HG03196 (cell line): ENCODE measurements around the gene ERVMER34-1.

Source experiments
- ATAC-seq: cut with Tn5 transposase; IDR thresholded peaks from one replicate; pipeline ENCODE4 v1.9.1; 2021; ENCODE audit not compliant: unreplicated experiment

ERVMER34-1 gene, protein sequence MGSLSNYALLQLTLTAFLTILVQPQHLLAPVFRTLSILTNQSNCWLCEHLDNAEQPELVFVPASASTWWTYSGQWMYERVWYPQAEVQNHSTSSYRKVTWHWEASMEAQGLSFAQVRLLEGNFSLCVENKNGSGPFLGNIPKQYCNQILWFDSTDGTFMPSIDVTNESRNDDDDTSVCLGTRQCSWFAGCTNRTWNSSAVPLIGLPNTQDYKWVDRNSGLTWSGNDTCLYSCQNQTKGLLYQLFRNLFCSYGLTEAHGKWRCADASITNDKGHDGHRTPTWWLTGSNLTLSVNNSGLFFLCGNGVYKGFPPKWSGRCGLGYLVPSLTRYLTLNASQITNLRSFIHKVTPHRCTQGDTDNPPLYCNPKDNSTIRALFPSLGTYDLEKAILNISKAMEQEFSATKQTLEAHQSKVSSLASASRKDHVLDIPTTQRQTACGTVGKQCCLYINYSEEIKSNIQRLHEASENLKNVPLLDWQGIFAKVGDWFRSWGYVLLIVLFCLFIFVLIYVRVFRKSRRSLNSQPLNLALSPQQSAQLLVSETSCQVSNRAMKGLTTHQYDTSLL

DNA sequence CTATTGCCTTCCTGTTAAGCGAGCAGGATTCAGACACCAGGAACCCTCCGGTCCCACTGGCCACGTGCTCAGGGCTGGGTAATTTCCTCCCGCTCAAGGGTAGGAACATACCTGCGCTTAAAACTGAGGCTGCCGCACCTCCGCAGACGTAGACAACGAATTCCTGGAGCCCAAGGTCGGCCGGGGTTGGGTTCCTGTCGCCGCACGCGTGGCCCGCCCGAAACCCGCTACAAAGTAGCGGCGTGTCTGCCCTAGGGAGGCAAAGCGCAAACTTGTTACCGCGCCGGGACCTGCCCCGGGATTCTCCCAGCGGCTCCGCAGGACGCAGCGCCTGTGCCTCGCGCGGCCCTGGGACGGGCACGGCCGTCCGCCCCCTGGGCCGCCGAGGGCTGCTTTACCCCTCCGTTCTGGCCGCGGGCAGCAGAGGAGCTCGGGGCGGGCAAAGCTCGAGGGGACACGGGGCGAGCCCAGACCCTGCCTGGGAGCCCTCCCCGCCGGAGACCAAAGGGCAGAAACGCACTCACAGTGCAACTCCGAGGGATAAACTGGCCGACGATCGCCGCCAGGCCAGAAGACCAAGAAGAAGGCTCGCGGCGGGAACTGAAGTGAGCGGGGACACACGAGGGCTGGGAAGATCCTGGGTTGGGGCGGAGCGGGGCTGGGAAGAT, at the start of gene ERVMER34-1:
TSS of gene ERVMER34-1 (minus strand) at position 607 of the 668 bp plus-strand sequence. CDS start 5,905 bp downstream, outside the sequence.
- no peak for ATAC-seq

DNA sequence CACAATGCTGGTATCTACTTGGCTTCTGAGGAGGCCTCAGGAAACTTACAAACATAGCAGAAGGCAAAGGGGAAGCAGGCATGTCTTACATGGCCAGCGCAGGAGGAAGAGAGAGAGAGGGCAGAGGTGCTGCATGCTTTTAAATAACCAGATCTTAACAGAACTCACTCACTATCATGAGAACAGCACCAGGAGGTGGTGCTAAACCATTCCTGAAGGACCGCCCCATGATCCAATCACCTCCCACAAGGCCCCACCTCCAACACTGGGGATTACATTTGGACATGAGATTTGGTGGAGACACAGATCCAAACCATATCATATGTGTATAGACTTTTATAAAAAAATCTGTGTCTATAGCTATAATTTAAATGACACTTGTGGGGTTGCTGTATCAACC, 48.6 kb upstream of the ERVMER34-1 start:
- ATAC-seq: no peak

DNA sequence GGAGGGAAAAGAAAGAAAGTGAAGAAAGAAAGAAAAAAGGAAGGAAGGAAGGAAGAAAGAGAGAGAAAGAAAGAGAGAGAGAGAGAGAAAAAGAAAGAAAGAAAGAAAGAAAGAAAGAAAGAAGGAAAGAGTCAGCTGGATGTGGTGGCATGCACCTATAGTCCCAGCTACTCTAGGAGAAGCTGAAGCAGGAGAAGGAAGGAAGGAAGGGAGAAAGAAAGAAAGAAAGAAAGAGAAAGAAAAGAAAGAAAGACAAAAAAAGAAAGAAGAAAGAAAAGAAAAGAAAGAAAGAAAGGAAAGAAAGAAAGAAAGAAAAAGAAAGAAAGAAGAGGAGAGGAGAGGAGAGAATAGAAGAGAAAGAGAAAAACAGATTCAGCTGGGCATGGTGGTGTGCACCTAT, 44.3 kb upstream of the ERVMER34-1 start:
- no peak for ATAC-seq

DNA sequence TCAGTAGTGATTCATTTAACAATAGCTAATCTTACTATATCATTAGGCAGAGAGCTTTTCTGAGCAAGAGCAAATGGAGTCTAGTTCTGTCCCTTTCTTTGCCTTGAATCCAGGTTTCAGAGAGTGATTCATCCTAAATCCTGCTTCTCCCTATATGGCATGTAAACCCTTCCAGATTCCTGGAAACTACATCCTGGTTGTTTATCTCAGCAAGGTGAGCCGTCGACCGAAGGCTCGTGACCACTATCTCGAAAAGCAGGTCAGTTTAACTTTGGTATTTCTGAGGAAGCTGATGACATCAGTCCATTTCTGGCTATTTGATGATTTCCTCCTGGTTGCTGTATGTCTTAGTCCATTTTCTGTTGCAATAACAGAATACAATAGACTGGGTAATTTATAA, 40.7 kb upstream of the ERVMER34-1 start:
- ATAC-seq: no peak

DNA sequence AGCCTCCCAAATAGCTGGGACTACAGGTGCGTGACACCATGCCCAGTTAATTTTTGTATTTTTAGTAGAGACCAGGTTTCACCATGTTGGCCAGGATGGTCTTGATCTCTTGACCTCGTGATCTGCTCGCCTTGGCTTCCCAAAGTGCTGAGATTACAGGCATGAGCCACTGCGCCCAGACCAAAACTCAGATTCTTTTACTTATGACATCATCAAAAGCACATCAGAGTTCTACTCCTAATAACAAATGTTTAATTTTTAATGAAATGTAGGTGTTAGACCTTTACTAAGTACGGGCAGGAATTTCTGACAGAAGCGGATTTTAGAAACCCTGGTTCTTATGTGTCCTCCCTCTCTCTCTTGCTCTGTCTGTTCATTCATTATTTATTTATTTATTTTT, 38.5 kb upstream of the ERVMER34-1 start:
- no peak for ATAC-seq

DNA sequence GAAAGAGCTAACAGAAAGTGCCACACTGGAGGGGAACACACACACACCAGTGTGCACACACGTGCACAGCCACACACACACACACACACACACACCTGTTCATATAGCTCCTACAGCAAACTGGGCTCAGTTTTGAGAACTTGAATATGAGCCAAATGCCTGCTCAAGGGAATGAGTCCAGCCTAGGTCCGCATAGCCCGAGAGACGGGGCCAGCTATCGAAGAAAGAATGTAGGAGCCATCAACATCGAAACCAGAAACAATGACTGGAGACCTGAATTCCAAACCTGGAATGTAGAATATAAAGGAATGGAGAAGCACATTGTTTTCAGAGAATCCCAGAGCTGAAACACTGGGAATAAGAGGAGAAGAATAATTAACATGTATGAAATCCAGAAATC, 37.6 kb upstream of the ERVMER34-1 start:
- ATAC-seq: no peak

DNA sequence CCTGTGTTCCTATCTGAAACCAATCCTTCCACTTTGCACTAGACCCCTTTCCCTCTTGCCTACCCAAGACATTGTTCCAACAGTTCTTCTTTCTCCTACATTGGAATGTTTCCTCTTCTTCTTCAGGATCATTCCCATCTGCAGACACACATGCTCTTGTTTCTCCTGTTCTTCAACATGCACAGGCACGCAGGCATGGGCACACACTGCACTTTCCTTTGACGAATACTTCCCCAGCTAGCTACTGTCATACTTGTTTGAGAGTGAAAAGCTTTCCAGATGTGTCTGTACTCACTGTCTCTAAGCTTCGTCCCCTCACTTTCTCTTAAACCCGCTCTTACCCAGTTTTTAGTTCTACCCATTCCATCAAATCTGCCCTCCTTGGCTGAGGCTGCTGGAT, 31.8 kb upstream of the ERVMER34-1 start:
- no peak for ATAC-seq

DNA sequence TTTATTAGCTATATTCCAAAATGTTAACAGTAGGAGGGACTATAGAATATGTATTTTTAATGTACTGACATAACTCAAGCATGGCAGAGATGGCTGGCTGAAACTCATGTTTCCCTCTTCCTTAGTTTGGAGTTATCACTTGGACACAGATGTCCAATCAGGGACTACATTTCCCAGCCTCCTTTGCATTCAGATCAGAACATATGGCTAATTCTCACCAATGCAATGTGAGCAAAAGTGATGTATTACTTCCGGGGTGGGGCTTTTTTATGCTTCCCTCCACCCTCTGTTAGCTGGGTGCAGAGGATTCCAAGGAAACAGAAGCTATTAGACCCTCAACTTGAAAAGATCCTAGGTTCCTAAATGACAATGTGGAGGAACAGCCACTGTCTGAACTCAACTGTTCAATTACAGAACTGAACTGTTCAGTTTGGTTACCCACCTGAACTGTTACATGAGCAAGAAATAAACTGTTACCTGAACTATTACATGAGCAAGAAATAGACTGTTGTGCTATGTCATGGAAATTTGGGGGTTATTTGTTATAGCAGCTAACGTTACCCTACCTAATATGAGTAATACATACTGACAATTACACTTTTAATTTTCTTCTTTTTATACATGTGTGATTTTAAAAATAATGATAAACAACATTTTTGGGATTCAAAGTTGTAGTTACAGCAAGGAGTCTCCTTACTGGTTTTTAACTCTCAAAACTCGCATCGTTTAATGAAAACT, 29.6 kb upstream of the ERVMER34-1 start:
- ATAC-seq: no peak

DNA sequence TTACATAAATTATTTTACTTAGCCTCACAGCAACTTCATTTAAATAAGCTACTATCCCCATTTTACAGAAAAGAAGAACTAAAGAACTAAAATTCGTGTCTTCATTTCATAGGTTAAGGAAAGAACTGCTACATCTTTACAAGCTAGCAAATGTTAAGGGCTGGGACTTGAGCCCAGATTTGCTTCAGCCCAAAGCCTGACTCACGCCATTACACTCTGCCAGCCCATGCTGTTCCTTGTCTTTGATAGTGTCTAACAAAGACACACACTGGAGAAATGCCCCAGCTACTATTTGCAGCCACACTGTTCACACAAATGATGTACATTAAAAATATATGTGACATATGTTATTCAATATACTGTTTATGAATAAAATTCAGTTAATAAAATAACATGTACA, 29.0 kb upstream of the ERVMER34-1 start:
- no peak for ATAC-seq

DNA sequence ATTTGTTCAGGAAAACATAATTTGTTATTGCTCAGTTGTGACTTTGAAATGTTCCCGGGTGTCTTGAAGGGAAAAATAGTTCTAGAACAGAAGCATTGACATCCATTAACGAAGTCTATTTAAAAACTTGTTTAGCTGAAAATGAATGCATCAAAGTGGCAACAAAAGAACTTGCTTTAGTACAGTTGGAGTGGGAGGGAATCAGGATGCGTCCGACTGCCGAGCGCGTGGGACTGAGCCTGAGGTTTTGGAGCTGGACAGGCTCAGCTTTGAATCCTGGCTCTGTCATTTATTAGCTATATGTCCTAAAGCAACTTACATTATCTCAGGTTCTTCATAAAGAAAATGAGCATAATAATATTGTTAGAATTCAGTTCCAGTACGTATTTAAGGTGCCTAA, 9.0 kb upstream of the ERVMER34-1 start:
- no peak for ATAC-seq

DNA sequence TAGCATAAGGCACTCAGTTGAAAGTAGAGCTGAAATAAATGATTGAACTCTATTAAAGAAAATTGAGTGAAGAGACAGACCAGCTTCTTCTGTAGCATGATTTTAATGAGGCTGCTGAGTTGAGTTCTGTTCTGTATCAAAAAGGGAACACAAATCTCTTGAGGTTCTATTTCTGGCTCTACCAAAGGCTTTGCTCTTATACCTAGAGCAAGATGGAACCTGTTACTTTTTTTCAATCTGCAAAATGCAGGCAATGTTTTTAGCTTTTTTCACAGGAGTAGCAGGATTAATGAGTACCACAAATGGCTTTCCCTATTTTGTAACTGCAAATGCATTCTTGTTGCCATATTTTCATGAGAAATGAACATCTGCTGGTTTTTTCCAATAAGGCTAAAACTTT, 4.2 kb upstream of the ERVMER34-1 start:
- ATAC-seq: no peak

DNA sequence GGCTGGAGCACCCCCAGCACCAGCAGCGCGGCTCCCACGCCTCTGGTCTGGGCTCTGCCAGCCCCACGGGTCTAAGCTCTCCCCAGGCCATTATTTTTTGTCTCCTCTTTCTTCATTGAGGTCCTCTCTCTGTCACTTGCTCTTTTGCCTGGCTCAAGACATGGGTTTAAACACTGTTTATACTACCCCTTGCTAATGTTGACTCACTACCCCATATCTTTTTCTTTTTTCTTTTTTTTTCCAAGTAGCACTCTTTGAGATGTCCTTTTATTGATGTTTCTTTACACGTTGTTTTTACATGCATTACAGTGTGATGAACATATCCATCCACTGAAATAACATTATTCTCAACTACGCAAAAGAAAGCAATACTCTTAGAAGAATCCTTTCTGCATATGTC, 1.7 kb upstream of the ERVMER34-1 start:
- ATAC-seq: no peak

DNA sequence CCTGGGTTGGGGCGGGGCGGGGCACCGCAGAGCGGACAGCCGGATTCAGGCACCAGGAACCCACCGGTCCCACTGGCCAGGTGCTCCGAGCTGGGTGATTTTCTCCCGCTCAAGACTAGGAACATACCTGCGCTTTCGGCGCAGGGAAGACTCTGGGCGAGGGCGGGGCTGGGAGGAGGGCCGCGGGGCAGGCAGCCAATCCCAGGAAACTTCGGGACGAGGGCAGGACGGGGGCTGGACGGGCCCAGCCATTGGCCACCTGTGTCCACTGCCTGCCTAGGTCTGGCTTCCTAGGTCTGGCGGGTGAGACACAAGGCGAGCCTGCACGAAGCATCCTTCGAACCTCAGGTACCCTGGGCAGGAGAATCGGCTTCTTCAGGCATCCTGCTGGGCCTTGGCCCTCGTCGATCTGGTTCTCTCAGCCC, 274 bp upstream of the ERVMER34-1 start:
- ATAC-seq: no peak

DNA sequence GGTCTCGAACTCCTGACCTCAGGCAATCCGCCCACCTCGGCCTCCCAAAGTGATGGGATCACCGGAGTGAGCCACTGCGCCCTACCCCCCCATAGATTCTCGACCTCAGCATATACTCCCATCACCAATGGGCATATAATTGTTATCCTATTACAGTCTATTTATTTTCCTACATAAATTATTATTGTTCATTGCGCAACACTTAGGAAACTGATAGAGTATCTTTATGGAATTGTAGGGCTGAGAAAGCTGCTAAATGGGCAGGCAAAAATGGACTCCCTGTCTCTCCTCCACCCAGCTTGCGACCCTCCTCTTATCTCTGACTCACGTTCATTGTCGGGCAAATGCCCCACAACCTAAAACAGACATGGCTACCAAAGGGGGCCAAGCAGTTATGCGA, 1.0 kb downstream of the ERVMER34-1 start:
- ATAC-seq: no peak

DNA sequence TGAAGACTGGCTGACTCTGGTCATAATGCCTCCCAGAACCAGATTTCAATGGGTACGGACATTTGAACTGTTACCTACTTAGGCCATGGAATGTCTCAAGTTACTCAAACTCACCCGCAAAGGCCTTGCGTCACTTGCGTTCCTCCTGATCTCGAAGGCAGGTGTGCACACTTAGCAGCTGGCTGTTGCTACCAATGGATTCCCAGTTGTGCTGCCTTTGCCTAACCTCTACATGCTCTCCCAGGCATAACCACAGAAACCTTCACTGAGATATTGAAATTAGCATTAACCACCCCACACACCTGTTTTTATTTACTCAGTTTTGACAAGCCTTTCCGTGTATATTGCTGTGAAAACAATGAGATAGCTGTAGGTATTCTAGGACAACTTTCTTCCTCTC, 2.8 kb downstream of the ERVMER34-1 start:
- ATAC-seq: no peak

DNA sequence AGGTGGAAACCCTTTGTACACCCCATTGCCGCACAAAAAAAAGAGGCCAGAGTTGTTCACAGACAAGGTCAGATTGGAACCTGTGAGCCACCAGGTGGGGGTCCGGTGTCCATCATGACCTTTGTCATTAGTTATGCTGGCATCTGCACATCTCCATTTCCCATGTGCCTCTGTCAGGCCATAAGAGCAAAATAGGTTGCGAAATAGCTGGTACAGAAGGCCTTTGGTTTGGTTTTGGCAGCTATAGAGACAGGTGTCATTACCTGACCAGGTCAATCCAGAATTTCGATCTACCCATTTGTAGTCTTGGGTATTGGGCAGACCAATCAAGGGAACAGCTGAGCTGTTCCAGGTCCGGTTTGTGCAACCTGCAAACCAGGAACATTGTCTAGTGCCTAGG, 6.6 kb downstream of the ERVMER34-1 start:
- no peak for ATAC-seq

DNA sequence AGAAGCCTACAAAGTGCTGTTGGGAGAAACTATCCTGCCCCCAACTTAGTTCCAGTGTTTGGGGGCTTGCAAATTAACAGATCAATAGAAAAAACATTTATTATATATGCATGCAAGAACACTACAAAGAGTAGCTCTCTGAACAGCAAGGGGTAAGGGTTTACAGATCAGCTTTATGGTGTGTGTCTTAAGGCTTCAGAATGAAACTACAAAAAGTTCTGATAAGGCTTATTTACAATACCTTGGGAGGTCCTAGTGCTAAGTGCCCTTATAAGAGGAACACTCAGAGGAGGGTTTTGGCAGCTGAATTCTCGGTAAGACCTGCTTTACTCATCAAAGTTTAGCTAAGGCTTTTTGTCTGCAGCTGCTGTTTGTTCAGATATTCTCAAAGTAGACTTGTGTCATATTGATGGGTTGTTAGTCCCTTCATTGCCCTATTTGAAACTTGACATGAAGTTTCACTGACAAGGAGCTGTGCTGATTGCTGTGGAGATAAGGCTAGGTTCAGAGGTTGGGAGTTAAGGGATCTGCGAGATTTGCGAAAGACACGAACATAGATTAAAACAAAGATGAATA, 7.7 kb downstream of the ERVMER34-1 start:
- no peak for ATAC-seq

DNA sequence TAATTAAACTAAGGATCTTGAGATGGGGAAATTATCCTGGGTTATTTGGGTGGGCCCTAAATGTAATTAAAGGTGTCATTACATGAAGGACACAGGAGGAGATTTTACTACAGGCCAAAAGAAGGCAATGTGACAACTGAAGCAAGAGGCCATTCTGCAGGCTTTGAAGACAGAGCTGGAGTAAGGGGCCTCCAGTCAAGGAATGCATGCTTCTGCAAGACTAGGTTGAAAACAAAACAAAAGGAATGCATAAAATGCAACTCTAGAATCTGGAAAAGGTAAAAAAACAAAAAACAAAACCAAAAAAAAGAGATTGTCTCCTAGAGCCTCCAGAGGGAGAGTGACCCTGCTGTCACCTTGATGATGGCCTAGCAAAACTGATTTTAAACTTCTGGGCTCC, 21.6 kb downstream of the ERVMER34-1 start:
- no peak for ATAC-seq

DNA sequence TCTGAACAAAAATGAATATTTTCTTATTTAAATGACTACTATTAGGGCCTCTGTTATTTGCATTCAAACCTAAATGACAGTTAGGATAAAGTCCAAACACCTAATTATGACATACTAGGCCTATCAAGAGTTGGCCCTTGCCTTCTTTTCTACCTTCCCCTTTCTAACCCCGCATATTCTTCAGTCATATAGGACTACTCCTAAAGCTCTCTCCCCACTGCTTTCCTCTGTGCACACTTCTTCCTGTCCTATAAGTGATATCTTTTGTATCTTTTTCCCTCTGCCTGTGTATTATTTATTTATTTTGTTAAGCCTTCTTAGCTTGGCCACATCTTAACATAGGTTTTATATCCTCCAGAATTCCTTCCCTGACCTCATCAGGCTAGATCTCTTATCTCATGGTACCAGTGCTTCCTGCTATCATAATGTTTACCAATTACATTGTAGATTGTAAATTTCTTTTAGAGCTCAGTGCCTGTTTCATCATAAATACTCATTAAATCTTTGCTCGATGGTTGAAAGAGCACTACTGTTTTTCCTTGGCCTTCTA, 22.5 kb downstream of the ERVMER34-1 start:
- no peak for ATAC-seq

DNA sequence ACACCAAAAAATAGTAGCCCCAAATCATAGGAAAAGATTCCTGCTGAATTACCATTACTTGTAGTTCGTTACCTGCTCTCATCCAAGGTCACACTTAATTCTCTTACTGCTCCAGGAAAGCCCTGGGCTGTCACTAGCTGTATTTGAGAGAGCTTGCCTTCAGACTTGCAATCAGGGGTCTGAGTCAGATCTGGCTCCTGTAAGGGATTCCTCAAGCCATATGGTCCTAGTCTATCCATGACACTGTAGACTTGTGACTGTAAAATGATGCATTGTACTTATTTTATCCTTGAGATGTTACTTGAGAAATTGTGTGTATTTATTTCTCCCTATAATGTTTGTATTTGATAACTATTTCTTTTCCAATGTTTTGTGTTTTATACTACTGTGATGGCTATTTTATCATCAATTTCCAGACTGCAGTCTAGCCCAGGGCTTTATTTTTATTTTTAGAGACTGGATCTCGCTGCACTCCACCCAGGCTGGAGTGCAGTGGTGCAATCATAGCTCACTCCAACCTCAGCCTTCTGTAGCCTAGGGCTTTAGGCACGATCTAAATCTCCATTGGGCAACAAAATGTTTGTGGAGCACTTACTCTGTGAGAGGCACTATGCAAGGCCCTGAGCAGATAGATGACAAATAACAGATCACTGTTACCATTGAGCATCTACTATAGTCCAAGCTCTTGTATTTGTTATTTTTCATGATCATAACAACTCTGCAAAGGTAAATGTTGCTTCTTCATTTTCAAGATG, 24.2 kb downstream of the ERVMER34-1 start:
- no peak for ATAC-seq
